ENCODE measurements around the gene TSPAN31.

TSPAN31 gene

GRCh38 chr12:57797933-57798332 is 53.1 kb downstream of the TSPAN31 start:
- Histone ChIP-seq H3F3A (ENCODE audit: control insufficient read depth, insufficient read depth) (0 out of 2 replicates have a peak, but pooled peaks cover 7% of the 10 kb centered on the region), H3K36me3 (ENCODE audit: control insufficient read depth, low read length) (peaks cover 51% of the 10 kb centered on the region), H3K4me1 (ENCODE audit: control insufficient read depth, low read length) (no peaks in the 10 kb centered on the region), H3K4me3 (ENCODE audit: low read length) (no peak overlapping the region), H3K9me2 (replicated peaks; ENCODE audit: control insufficient read depth, low read length) (no peaks in the 10 kb centered on the region), H3K9me3 (ENCODE audit: control insufficient read depth, insufficient read depth, low read length) (no peaks in the 10 kb centered on the region), H3K4me2 (ENCODE audit: low read length) (no peak overlapping the region), H4K20me1 (ENCODE audit: control insufficient read depth, insufficient read depth, low read depth, low read length) (no peaks in the 10 kb centered on the region), H3K79me2 (ENCODE audit: control insufficient read depth, low read length) (no peaks in the 10 kb centered on the region), H3K27ac (ENCODE audit: low read depth, low read length) (no peak overlapping the region), H3K27me3 (ENCODE audit: control insufficient read depth, low read length) (no peaks in the 10 kb centered on the region)
- TF ChIP-seq CTCF (IDR thresholded peaks at IDR 0.05; ENCODE audit: low read depth, low read length, poor library complexity, severe bottlenecking), result no peak
- no peak for TF ChIP-seq EZH2phosphoT487 (IDR thresholded peaks at IDR 0.05; ENCODE audit: borderline replicate concordance, low read length)

Measured in DOHH2 (cell line).